Measurements from ENCODE around the gene CLSTN1.

- no peak for TF ChIP-seq CTCF (IDR thresholded peaks at IDR 0.05 in 8 of 11, conservative IDR thresholded peaks at IDR 0.05 in 3 of 11)
- no peak for TF ChIP-seq POLR2A (IDR thresholded peaks at IDR 0.05)
These were observed 108.1 kb downstream of the CLSTN1 start for GRCh38 chr1:9715536-9716226.

All from spleen (tissue), 7 donors.